Activated naive CD8-positive, alpha-beta T cell treated with anti-CD3 and anti-CD28 coated beads for 36 hours (primary cell): Measurements from ENCODE around the gene RINT1. TPM values are rescaled to one million over a fixed set of nuclear protein-coding genes. Genes with fewer than 3 reads are reported as not detected.

ENCODE experiments used
- DNase-seq: peaks from one replicate; pipeline ENCODE4 v3.0.0; 2021
- H3K27ac Mint-ChIP-seq: one replicate; pipeline ENCODE4 v1.8.0; 2022; ENCODE audit warnings: mild to moderate bottlenecking, moderate library complexity, mixed read lengths
- H3K27me3 Mint-ChIP-seq: one replicate; pipeline ENCODE4 v1.8.0; 2022; ENCODE audit warnings: mild to moderate bottlenecking, mixed read lengths
- H3K36me3 Mint-ChIP-seq: one replicate; pipeline ENCODE4 v1.8.0; 2021; ENCODE audit warnings: mild to moderate bottlenecking, mixed read lengths
- H3K4me1 Mint-ChIP-seq: one replicate; pipeline ENCODE4 v1.8.0; 2021; ENCODE audit warnings: mixed read lengths
- H3K4me3 Mint-ChIP-seq: one replicate; pipeline ENCODE4 v1.8.0; 2022; ENCODE audit warnings: mild to moderate bottlenecking, moderate library complexity, mixed read lengths
- H3K9me3 Mint-ChIP-seq: one replicate; pipeline ENCODE4 v1.8.0; 2022; ENCODE audit warnings: mixed read lengths
- total RNA-seq, 2 experiments: library from RNA; stranded (reverse); gene quantifications; one replicate each; pipeline ENCODE4 v1.2.3, GENCODE V29; 2021

RINT1 gene
- total RNA-seq, 2 experiments from 2014 or later, result 29.7 to 31.2 TPM

GRCh38 chr7:105602325-105603305 is 70.6 kb downstream of the RINT1 start:
- H3K4me1 Mint-ChIP-seq, result no peaks in the 10 kb centered on the region
- no peak overlapping the region for H3K4me3 Mint-ChIP-seq
- no peak overlapping the region for H3K27ac Mint-ChIP-seq
- no peaks in the 10 kb centered on the region for H3K36me3 Mint-ChIP-seq
- DNase-seq, result no peak
- H3K9me3 Mint-ChIP-seq, result no peaks in the 10 kb centered on the region
- peaks cover 3% of the 10 kb centered on the region for H3K27me3 Mint-ChIP-seq

GRCh38 chr7:105610165-105610930 is 78.3 kb downstream of the RINT1 start:
- Mint-ChIP-seq H3K27me3 (no peaks in the 10 kb centered on the region), H3K4me3 (no peak overlapping the region), H3K36me3 (peaks cover 2% of the 10 kb centered on the region), H3K4me1 (no peaks in the 10 kb centered on the region), H3K27ac (no peak overlapping the region), H3K9me3 (no peaks in the 10 kb centered on the region)
- no peak for DNase-seq

DNA sequence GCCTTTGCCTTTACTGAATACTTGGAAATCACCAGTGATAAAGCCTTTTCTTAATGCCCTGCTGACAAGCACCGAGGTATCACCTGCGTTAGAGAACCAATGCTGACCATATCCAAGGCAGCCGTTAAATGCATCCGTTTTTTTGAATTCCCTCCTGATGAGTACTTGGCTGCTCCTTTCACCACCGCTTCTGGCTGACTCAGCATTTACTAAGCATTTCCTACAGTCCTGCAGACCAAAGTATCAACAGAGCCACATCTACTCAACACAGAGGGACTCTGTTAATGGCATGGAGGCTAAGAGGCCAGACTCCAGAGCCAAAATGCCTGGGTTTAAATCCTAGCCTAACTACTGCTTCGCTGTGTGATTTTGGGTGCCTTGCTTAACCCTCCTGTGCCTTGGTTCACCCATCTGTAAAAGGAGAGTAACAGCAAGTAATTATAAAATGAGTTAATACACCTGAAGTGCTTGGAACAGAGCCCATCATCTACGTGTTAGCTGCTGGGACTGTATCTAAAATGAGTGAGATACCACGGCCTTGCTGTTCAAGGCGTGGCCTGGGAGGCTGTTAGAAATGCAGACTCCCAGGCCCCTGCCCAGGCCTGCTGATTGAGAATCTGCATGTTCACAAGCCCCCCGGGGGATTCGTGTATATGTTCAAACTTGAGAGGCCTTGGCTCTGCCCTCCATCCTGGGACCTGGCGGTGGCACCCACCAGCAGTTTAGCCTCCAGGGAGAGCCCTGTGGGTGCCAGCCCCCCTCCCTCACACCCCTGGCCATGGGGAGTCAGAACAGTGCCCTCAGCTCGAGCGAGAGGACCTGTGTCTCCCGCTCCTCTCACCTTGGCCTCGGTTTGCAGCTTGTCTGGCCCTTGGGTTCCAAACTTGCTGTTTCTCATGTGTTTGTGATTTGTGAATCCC is 80.1 kb downstream of the RINT1 start:
- no peaks in the 10 kb centered on the region for H3K9me3 Mint-ChIP-seq
- H3K27ac Mint-ChIP-seq, result no peak overlapping the region
- H3K36me3 Mint-ChIP-seq, result peaks cover 2% of the 10 kb centered on the region
- no peaks in the 10 kb centered on the region for H3K27me3 Mint-ChIP-seq
- H3K4me1 Mint-ChIP-seq, result no peaks in the 10 kb centered on the region
- H3K4me3 Mint-ChIP-seq, result no peak overlapping the region
- DNase-seq, result no peak

GRCh38 chr7:105612806-105613205 is 80.8 kb downstream of the RINT1 start:
- Mint-ChIP-seq H3K9me3 (no peaks in the 10 kb centered on the region), H3K27me3 (no peaks in the 10 kb centered on the region), H3K4me3 (no peak overlapping the region), H3K36me3 (peaks cover 2% of the 10 kb centered on the region), H3K4me1 (no peaks in the 10 kb centered on the region), H3K27ac (no peak overlapping the region)
- no peak for DNase-seq

DNA sequence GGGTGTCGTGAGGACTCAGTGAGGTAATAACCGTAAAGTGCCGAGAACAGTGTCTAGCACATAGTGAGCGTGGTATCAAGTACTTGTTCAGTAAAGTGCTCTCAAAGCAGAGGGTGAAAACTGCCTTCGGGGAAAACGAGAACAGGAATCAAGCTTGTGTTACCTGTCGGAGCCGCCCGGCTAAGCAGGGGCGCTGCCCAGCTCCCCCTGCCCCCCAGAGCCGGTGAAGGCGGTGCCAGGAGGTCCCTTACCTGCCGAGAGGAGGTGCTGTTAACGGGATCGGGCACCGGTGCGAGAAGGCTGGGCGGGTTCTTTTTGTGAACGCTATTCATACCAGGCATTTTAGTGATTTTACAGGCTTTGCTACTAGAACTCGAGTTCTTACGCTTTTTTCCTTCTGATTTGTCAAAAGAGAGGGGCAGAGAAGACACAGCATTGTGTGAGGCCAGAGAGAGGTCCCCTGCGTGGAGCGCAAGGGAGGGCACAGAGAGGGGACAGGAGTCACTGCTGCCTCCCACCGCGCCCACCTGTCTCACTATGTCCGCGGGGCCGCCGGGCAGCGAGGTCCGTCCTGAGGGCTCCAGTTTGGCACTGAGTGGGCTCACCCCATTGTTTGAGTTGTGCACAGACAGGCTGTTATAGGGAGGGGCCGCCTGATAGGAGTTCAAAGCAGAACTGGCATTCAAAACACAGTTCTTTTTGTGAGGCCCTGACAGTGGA is 81.8 kb downstream of the RINT1 start:
- no peak overlapping the region for H3K27ac Mint-ChIP-seq
- H3K4me1 Mint-ChIP-seq, result no peaks in the 10 kb centered on the region
- H3K27me3 Mint-ChIP-seq, result no peaks in the 10 kb centered on the region
- no peak for DNase-seq
- no peaks in the 10 kb centered on the region for H3K9me3 Mint-ChIP-seq
- H3K4me3 Mint-ChIP-seq, result no peak overlapping the region
- peaks cover 2% of the 10 kb centered on the region for H3K36me3 Mint-ChIP-seq

GRCh38 chr7:105614341-105614840 is 82.4 kb downstream of the RINT1 start:
- H3K27ac Mint-ChIP-seq, result no peak overlapping the region

More at GRCh38 chr7:105614341-105614840, 82.4 kb downstream of the RINT1 start:
- Mint-ChIP-seq H3K27me3 (no peaks in the 10 kb centered on the region), H3K36me3 (peaks cover 2% of the 10 kb centered on the region), H3K4me1 (no peaks in the 10 kb centered on the region), H3K9me3 (no peaks in the 10 kb centered on the region), H3K4me3 (no peak overlapping the region)
- no peak for DNase-seq

Other genes with a start within 250 kb of the RINT1 start
- gene SRPK2, start 143.3 kb upstream of the RINT1 start, total RNA-seq, result 10 to 100 TPM; 38.2 to 38.8 TPM
- gene PUS7, start 9.9 kb upstream of the RINT1 start, total RNA-seq, result 10 to 100 TPM; 42.1 to 42.6 TPM
- gene EFCAB10, start 49.3 kb downstream of the RINT1 start, total RNA-seq, result not detected